ENCODE results near the gene UMAD1. TPM values are rescaled to one million over a fixed set of nuclear protein-coding genes. Genes with fewer than 3 reads are reported as not detected.

The UMAD1 gene
- total and polyA plus RNA-seq, 8 donors = 12.7 to 20.2 (median 15.0) TPM

GRCh38 chr7:7848246-7848645 lies 207.7 kb downstream of the UMAD1 start:
- Histone ChIP-seq H3K27ac (no peak overlapping the region), H3K4me3 (no peak overlapping the region), H3K9me3 (no peaks in the 10 kb centered on the region), H3K36me3 (no peaks in the 10 kb centered on the region), H3K27me3 (no peaks in the 10 kb centered on the region), H3K4me1 (peaks cover 0 to 3% of the 10 kb centered on the region in 2 donors)
- DNase-seq (no peak), ATAC-seq (no peak)
- no peak for TF ChIP-seq CTCF (IDR thresholded peaks at IDR 0.05)
- intact Hi-C loops (cut with DNase I) = no loop called here

GRCh38 chr7:7848892-7849291 lies 208.3 kb downstream of the UMAD1 start:
- no peak overlapping the region for H3K27ac ChIP-seq
- peaks cover 0 to 2% of the 10 kb centered on the region in 2 donors for H3K9me3 ChIP-seq
- H3K4me1 ChIP-seq = peaks cover 0 to 3% of the 10 kb centered on the region in 2 donors
- no peak overlapping the region for H3K4me3 ChIP-seq
- ATAC-seq = no peak
- H3K36me3 ChIP-seq = no peaks in the 10 kb centered on the region
- H3K27me3 ChIP-seq = no peaks in the 10 kb centered on the region
- no peak for DNase-seq
- TF ChIP-seq CTCF (IDR thresholded peaks at IDR 0.05) = no peak
- intact Hi-C loops (cut with DNase I) = no loop called here

- peaks cover 0 to 12% of the 10 kb centered on the region in 2 donors for H3K9me3 ChIP-seq
- DNase-seq (no peak), ATAC-seq (no peak)
- no peaks in the 10 kb centered on the region for H3K27me3 ChIP-seq
- H3K27ac ChIP-seq = no peak overlapping the region
- TF ChIP-seq CTCF (IDR thresholded peaks at IDR 0.05) = no peak
- no peak overlapping the region for H3K4me3 ChIP-seq
- intact Hi-C loops (cut with DNase I) = no loop called here
- no peaks in the 10 kb centered on the region for H3K4me1 ChIP-seq
- no peaks in the 10 kb centered on the region for H3K36me3 ChIP-seq
These were observed 209.6 kb downstream of the UMAD1 start for GRCh38 chr7:7850150-7850549.

- no peaks in the 10 kb centered on the region for H3K4me1 ChIP-seq
- intact Hi-C loops (cut with DNase I) = no loop called here
These were observed 210.8 kb downstream of the UMAD1 start for GRCh38 chr7:7851381-7851780.

GRCh38 chr7:7851991-7852390 lies 211.4 kb downstream of the UMAD1 start:
- H3K4me3 ChIP-seq = no peak overlapping the region
- TF ChIP-seq CTCF (IDR thresholded peaks at IDR 0.05) = no peak
- peaks cover 0 to 23% of the 10 kb centered on the region in 2 donors for H3K9me3 ChIP-seq
- no peak overlapping the region for H3K27ac ChIP-seq
- no peaks in the 10 kb centered on the region for H3K27me3 ChIP-seq
- H3K4me1 ChIP-seq = no peaks in the 10 kb centered on the region
- intact Hi-C loops (cut with DNase I) = no loop called here
- ATAC-seq (no peak), DNase-seq (no peak)
- no peaks in the 10 kb centered on the region for H3K36me3 ChIP-seq

More at GRCh38 chr7:7851381-7851780, 210.8 kb downstream of the UMAD1 start:
- Histone ChIP-seq H3K27me3 (no peaks in the 10 kb centered on the region), H3K36me3 (no peaks in the 10 kb centered on the region), H3K4me3 (no peak overlapping the region), H3K27ac (no peak overlapping the region), H3K9me3 (peaks cover 0 to 23% of the 10 kb centered on the region in 2 donors)
- DNase-seq (no peak), ATAC-seq (no peak)
- TF ChIP-seq CTCF (IDR thresholded peaks at IDR 0.05) = no peak
